Activated T-cell treated with anti-CD3 and anti-CD28 coated beads for 48 hours (primary cell): ENCODE measurements around the gene CEP131.

Experiments
- DNase-seq: peaks from one replicate; pipeline ENCODE4 v3.0.0-alpha.2; 2020; ENCODE audit warnings: low read depth

The CEP131 gene

GRCh38 chr17:81223762-81224130 lies 981 bp upstream of the CEP131 start:
- no peak for DNase-seq

- DNase-seq = no peak
These were observed 202 bp downstream of the CEP131 start for GRCh38 chr17:81222620-81222905.

GRCh38 chr17:81221842-81222619 lies 734 bp downstream of the CEP131 start:
- no peak for DNase-seq

- DNase-seq = no peak
These were observed 1.4 kb downstream of the CEP131 start for GRCh38 chr17:81221371-81221841.

- no peak for DNase-seq
These were observed 3.1 kb downstream of the CEP131 start for GRCh38 chr17:81219476-81220180.

GRCh38 chr17:81218991-81219390 lies 3.8 kb downstream of the CEP131 start:
- DNase-seq = no peak

- no peak for DNase-seq
These were observed 4.3 kb downstream of the CEP131 start for GRCh38 chr17:81218459-81218858.

GRCh38 chr17:81217491-81217890 lies 5.3 kb downstream of the CEP131 start:
- DNase-seq = no peak

GRCh38 chr17:81213978-81214377 lies 8.8 kb downstream of the CEP131 start:
- no peak for DNase-seq

- no peak for DNase-seq
These were observed 10.4 kb downstream of the CEP131 start for GRCh38 chr17:81212365-81212764.

- no peak for DNase-seq
These were observed 11.9 kb downstream of the CEP131 start for GRCh38 chr17:81210868-81211267.

GRCh38 chr17:81210466-81210865 lies 12.3 kb downstream of the CEP131 start:
- no peak for DNase-seq

- DNase-seq = no peak
These were observed 13.6 kb downstream of the CEP131 start for GRCh38 chr17:81209141-81209540.

- no peak for DNase-seq
These were observed 14.1 kb downstream of the CEP131 start for GRCh38 chr17:81208651-81209050.

GRCh38 chr17:81207610-81208581 lies 14.9 kb downstream of the CEP131 start:
- DNase-seq = no peak

GRCh38 chr17:81206657-81207056 lies 16.1 kb downstream of the CEP131 start:
- no peak for DNase-seq

- DNase-seq = no peak
These were observed 16.6 kb downstream of the CEP131 start for GRCh38 chr17:81206166-81206565.

- DNase-seq = no peak
These were observed 18.2 kb downstream of the CEP131 start for GRCh38 chr17:81204578-81204977.

GRCh38 chr17:81203136-81203535 lies 19.6 kb downstream of the CEP131 start:
- no peak for DNase-seq

- DNase-seq = no peak
These were observed 20.4 kb downstream of the CEP131 start for GRCh38 chr17:81202318-81202717.

GRCh38 chr17:81200695-81201580 lies 21.8 kb downstream of the CEP131 start:
- DNase-seq = no peak

- DNase-seq = no peak
These were observed 22.6 kb downstream of the CEP131 start for GRCh38 chr17:81200201-81200600.
